Bronchial epithelial cell (primary cell): ENCODE measurements around the gene BCOR. TPM values are rescaled to one million over a fixed set of nuclear protein-coding genes. Genes with fewer than 3 reads are reported as not detected.

Source experiments
- DNase-seq: peaks from one replicate; pipeline ENCODE4 v3.0.0-alpha.2; 2010; ENCODE audit warnings: low read depth
- FAIRE-seq: peaks from 2 replicates; lab custom pipeline; 2011; peaks lifted over from hg19 to GRCh38; lab: Jason Lieb, UNC
- H3K27me3 ChIP-seq: 2 replicates; pipeline ENCODE4 v1.5.1; 2011; ENCODE audit warnings: low read length; ENCODE audit not compliant: control insufficient read depth, insufficient read depth
- H3K36me3 ChIP-seq: 2 replicates; pipeline ENCODE4 v1.5.1; 2011; ENCODE audit warnings: low read length; ENCODE audit not compliant: control insufficient read depth, insufficient read depth
- H3K4me3 ChIP-seq: 2 replicates; pipeline ENCODE4 v1.5.1; 2011; ENCODE audit warnings: mild to moderate bottlenecking, low read depth, low read length, control low read depth
- total RNA-seq: library from RNA; depleted of rRNA; stranded (reverse); fragments of >200 nt; gene quantifications from 2 replicates; pipeline ENCODE4 v1.2.1, GENCODE V29; 2014
- TF ChIP-seq, protein P1 (sequence below): IDR thresholded peaks from 2 replicates; pipeline ENCODE4 v1.5.1; 2011; ENCODE audit warnings: mild to moderate bottlenecking, moderate library complexity, low read length, control low read depth, inconsistent platforms; ENCODE audit not compliant: insufficient read depth, severe bottlenecking

Gene BCOR
- total RNA-seq, 1 donor from 2014 or later: 6.1 TPM

DNA sequence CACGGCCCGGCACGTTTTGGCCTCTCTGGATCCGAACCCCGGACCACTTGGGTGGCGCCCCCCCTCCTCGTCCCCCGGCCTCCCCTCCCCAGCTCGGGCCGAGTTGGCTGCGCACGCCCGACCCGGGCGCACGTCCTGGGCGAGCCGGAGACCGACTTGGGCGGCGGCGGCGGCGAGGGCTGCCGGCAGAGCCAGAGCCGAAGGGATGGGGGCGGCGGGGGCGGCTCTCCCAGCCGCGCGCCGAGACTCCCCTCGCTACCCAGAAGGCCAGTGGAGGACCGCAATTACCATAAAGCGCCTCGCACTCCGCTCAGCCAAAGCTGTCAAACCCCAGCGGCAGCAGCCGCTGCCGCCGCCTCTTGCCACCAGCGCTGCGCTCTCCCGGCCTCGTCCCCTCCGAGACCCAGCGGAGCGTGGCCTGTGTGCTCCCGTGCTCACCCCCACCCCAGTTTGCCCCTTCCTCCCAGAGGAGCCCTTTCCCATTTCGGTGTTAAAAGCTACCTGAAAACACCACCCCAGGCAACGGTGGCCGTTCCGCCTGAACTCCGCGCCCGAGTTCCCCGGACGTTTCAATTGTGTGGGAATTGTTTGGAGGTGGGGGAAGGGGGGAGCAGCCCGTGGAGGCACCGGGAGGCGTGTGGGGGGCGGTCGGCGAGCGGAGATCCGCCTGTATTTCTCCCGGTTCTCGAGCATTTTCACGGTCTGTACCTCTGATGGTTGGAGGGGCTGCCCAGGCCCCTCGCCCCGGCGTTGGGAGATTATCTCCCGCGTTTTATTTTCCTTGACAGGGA, 701 bp upstream of the BCOR start:
- Histone ChIP-seq H3K27me3 (no peaks in the 10 kb centered on the region), H3K36me3 (no peaks in the 10 kb centered on the region), H3K4me3 (peak overlapping the region; percentile 53)
- no peak for FAIRE-seq
- TF ChIP-seq, protein P1, sequence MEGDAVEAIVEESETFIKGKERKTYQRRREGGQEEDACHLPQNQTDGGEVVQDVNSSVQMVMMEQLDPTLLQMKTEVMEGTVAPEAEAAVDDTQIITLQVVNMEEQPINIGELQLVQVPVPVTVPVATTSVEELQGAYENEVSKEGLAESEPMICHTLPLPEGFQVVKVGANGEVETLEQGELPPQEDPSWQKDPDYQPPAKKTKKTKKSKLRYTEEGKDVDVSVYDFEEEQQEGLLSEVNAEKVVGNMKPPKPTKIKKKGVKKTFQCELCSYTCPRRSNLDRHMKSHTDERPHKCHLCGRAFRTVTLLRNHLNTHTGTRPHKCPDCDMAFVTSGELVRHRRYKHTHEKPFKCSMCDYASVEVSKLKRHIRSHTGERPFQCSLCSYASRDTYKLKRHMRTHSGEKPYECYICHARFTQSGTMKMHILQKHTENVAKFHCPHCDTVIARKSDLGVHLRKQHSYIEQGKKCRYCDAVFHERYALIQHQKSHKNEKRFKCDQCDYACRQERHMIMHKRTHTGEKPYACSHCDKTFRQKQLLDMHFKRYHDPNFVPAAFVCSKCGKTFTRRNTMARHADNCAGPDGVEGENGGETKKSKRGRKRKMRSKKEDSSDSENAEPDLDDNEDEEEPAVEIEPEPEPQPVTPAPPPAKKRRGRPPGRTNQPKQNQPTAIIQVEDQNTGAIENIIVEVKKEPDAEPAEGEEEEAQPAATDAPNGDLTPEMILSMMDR: no peak
- no peak for DNase-seq

- DNase-seq (no peak), FAIRE-seq (no peak)
- Histone ChIP-seq H3K4me3 (peak overlapping the region; percentile 53), H3K27me3 (no peaks in the 10 kb centered on the region), H3K36me3 (no peaks in the 10 kb centered on the region)
- TF ChIP-seq, protein P1: no peak
Measured at GRCh38 chrX:40097141-40097503, 636 bp downstream of the BCOR start.

- no peak for DNase-seq
- H3K4me3 ChIP-seq: peak overlapping the region; percentile 53
- no peak for FAIRE-seq
- TF ChIP-seq, protein P1: no peak
- no peaks in the 10 kb centered on the region for H3K36me3 ChIP-seq
- H3K27me3 ChIP-seq: no peaks in the 10 kb centered on the region
Measured at GRCh38 chrX:40096395-40097091, 1.2 kb downstream of the BCOR start.

DNA sequence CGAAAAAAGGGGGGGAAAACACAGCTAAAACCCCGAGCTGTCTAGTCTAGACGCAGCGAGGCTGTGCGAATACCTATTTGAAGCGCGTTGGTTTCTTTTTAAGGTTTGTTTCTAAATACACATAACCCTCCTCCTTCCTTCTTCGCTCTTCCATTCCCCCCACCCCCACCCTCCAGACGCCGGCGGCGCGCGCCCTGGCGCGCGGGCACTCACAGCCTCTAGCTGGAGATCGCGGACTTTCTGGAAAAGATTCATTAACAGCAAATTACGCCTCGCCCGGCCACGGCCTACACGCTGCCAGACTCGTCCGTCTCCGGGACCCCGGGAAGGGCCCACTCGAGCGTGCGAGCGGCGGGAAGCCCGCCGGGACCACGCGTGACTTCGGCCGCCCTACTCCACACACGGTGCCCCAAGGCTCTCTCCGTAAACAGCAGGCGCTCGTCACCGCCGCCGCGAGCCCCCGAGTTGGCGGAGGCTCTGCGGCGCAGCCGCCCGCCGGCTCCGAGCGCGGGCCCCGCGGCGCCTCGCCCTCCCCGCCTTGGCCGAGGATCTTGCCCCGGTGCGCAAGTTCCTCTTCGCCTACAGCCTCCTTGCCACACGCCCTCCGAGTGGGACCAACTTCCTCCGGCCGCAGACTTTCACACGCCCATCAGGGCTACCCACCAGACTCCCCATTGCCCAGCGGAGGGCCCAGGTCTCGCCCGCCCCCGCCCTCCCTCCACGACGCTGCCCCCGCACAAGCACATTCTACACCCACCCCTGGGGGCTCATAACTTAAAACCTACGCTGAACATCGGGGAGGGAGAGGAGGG, 2.0 kb downstream of the BCOR start:
- FAIRE-seq (no peak), DNase-seq (no peak)
- Histone ChIP-seq H3K4me3 (peak overlapping the region; percentile 53), H3K36me3 (no peaks in the 10 kb centered on the region), H3K27me3 (no peaks in the 10 kb centered on the region)
- TF ChIP-seq, protein P1: no peak

DNA sequence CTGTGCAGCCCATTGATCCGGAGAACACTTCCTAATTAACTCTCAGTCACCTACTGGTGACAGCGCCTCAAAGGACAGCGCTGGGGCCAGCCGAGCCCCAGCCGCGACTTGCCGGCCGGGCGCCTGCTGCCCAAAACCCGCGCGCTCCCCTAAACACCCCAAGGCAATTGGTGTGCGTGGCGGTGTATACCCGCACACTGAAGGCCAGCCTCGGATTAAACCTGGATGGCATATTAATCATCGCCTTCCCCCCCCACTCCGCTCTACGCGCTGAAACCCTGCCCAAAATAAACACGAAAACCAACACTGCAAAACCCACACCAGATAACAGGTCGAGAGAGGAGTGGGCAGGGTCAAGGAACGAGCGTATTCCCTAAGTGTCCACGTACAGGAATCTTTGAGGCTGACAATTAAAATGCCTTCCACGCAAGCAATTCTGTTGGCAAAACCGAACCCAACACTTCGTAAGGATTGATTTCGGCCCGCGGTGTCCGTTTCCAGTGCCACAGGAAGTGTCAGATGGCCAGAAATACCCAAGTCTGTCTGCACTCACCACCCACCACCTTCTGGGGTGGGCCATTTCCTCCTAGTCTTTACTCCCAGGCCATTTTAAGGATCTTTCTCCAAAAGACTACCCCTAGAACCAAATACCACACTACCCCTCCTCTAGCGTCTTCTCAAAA, 2.7 kb downstream of the BCOR start:
- Histone ChIP-seq H3K27me3 (no peaks in the 10 kb centered on the region), H3K4me3 (peak overlapping the region; percentile 53), H3K36me3 (no peaks in the 10 kb centered on the region)
- TF ChIP-seq, protein P1: no peak
- DNase-seq: no peak
- FAIRE-seq: peak; percentile 18
